PC-9 (cell line): ENCODE results near the gene NF1. TPM values are rescaled to one million over a fixed set of nuclear protein-coding genes. Genes with fewer than 3 reads are reported as not detected.

Source experiments
- BruUV-seq: library from RNA; stranded (reverse); fragments of 400-500 nt; replicated peaks from 2 replicates; lab custom pipeline; 2021; lab: Mats Ljungman, UMichigan
- CTCF ChIA-PET: fragments of 300-600 bp; sonication (Branson Sonifier 250); formaldehyde crosslinking; loops from one replicate; lab custom pipeline; 2022; ENCODE audit warnings: antibody characterized with exemption; lab: Charles Lee
- POLR2A ChIA-PET: fragments of 300-600 bp; sonication (Branson Sonifier 250); formaldehyde crosslinking; loops from one replicate; lab custom pipeline; 2022; ENCODE audit warnings: antibody characterized with exemption; ENCODE audit not compliant: unreplicated experiment; lab: Charles Lee
- DNase-seq, 2 experiments: peaks; one replicate each; pipeline versions ENCODE4 v3.0.0 to v3.0.0-alpha.2; 2015 to 2022; ENCODE audit warnings: mixed read lengths in 1 of 2
- H2AFZ ChIP-seq: fragments of 200-600 bp; sonication (generic); 2 replicates; pipeline ENCODE4 v1.8.1; 2017; ENCODE audit warnings: antibody characterized with exemption
- H3F3A ChIP-seq: fragments of 200-600 bp; sonication (generic); 2 replicates; pipeline ENCODE4 v1.8.1; 2017; ENCODE audit warnings: antibody characterized with exemption, mild to moderate bottlenecking, low read depth; ENCODE audit not compliant: insufficient read depth
- H3K27ac ChIP-seq: fragments of 200-600 bp; sonication (generic); 2 replicates; pipeline ENCODE4 v1.6.1; 2016; ENCODE audit warnings: mixed run types
- H3K27me3 ChIP-seq: fragments of 200-600 bp; sonication (generic); 2 replicates; pipeline ENCODE4 v1.6.1; 2016; ENCODE audit warnings: low read depth, mixed run types; ENCODE audit not compliant: insufficient read depth
- H3K36me3 ChIP-seq: fragments of 200-600 bp; sonication (generic); 2 replicates; pipeline ENCODE4 v1.6.1; 2016; ENCODE audit warnings: low read depth, mixed run types
- H3K4me1 ChIP-seq: fragments of 200-600 bp; sonication (generic); replicated peaks from 2 replicates; pipeline ENCODE4 v1.6.1; 2016; ENCODE audit warnings: mixed run types; ENCODE audit not compliant: insufficient read depth
- H3K4me2 ChIP-seq: fragments of 200-600 bp; sonication (generic); 2 replicates; pipeline ENCODE4 v1.6.1; 2017; ENCODE audit warnings: mixed run types
- H3K4me3 ChIP-seq: fragments of 200-600 bp; sonication (generic); 2 replicates; pipeline ENCODE4 v1.6.1; 2016; ENCODE audit warnings: mixed run types
- H3K79me2 ChIP-seq: fragments of 200-600 bp; sonication (generic); 2 replicates; pipeline ENCODE4 v1.6.1; 2017; ENCODE audit warnings: low read depth, mixed run types
- H3K9me2 ChIP-seq: fragments of 200-600 bp; sonication (generic); 2 replicates; pipeline ENCODE4 v1.8.1; 2017; ENCODE audit warnings: mild to moderate bottlenecking; ENCODE audit not compliant: insufficient read depth
- H3K9me3 ChIP-seq: fragments of 200-600 bp; sonication (generic); 2 replicates; pipeline ENCODE4 v1.8.1; 2016; ENCODE audit warnings: low read depth; ENCODE audit not compliant: insufficient read depth
- H4K20me1 ChIP-seq: fragments of 200-600 bp; sonication (generic); 2 replicates; pipeline ENCODE4 v1.8.1; 2017; ENCODE audit not compliant: insufficient read depth
- EZH2 ChIP-seq: fragments of 200-600 bp; sonication (generic); IDR thresholded peaks from 2 replicates; pipeline ENCODE4 v1.8.0; 2017; ENCODE audit warnings: antibody characterized with exemption, low read depth
- intact Hi-C: fragments of 100-400 bp; cut with micrococcal nuclease; formaldehyde crosslinking; loops from one replicate; pipeline ENCODE4 v1.10.0; 2022; ENCODE audit not compliant: unreplicated experiment
- total RNA-seq: library from RNA; stranded (reverse); gene quantifications from 2 replicates; pipeline ENCODE4 v1.2.3, GENCODE V29; 2021
- TF ChIP-seq, protein P1 (sequence below): fragments of 200-600 bp; sonication (generic); conservative IDR thresholded peaks from 2 replicates; pipeline ENCODE4 v1.6.1; 2017; ENCODE audit warnings: mixed run types, antibody characterized with exemption, mild to moderate bottlenecking, moderate library complexity

NF1 gene
- total RNA-seq, 1 experiment from 2014 or later: 61.0 TPM

DNA sequence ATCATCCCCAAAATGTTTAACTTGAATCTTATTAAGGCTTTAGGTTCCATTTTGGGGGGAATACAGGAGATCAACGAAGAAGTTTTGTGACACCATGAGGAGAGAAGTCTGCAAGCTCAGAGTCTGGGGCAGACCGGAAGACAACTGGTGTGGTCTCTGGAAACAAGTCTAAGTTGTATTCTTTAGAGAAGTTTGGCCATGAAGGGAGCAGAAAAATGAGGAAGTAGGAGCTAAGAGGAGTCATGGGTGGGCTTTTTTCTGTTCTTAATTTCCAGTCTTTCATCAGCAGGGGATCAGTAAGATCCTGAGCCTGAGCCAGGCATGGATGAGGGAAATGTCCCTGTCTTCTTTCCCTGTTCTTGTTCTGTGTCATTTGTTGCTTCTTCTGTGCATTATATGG, 35.8 kb upstream of the NF1 start:
- no TSS peak for BruUV-seq
- no peaks in the 10 kb centered on the region for H3K9me2 ChIP-seq
- no peaks in the 10 kb centered on the region for H3K27me3 ChIP-seq
- no peak for DNase-seq
- no peaks in the 10 kb centered on the region for H3F3A ChIP-seq
- no peak overlapping the region for H3K27ac ChIP-seq
- CTCF ChIA-PET: no interaction called here
- H3K9me3 ChIP-seq: no peaks in the 10 kb centered on the region
- H3K79me2 ChIP-seq: no peaks in the 10 kb centered on the region
- intact Hi-C loops: no loop called here
- H3K4me1 ChIP-seq: no peaks in the 10 kb centered on the region
- POLR2A ChIA-PET: no interaction called here
- TF ChIP-seq, protein P1, sequence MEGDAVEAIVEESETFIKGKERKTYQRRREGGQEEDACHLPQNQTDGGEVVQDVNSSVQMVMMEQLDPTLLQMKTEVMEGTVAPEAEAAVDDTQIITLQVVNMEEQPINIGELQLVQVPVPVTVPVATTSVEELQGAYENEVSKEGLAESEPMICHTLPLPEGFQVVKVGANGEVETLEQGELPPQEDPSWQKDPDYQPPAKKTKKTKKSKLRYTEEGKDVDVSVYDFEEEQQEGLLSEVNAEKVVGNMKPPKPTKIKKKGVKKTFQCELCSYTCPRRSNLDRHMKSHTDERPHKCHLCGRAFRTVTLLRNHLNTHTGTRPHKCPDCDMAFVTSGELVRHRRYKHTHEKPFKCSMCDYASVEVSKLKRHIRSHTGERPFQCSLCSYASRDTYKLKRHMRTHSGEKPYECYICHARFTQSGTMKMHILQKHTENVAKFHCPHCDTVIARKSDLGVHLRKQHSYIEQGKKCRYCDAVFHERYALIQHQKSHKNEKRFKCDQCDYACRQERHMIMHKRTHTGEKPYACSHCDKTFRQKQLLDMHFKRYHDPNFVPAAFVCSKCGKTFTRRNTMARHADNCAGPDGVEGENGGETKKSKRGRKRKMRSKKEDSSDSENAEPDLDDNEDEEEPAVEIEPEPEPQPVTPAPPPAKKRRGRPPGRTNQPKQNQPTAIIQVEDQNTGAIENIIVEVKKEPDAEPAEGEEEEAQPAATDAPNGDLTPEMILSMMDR: no peak
- no peak for TF ChIP-seq EZH2
- no peaks in the 10 kb centered on the region for H4K20me1 ChIP-seq
- H3K4me3 ChIP-seq: no peak overlapping the region
- no peak overlapping the region for H2AFZ ChIP-seq
- H3K36me3 ChIP-seq: no peaks in the 10 kb centered on the region
- H3K4me2 ChIP-seq: no peak overlapping the region

DNA sequence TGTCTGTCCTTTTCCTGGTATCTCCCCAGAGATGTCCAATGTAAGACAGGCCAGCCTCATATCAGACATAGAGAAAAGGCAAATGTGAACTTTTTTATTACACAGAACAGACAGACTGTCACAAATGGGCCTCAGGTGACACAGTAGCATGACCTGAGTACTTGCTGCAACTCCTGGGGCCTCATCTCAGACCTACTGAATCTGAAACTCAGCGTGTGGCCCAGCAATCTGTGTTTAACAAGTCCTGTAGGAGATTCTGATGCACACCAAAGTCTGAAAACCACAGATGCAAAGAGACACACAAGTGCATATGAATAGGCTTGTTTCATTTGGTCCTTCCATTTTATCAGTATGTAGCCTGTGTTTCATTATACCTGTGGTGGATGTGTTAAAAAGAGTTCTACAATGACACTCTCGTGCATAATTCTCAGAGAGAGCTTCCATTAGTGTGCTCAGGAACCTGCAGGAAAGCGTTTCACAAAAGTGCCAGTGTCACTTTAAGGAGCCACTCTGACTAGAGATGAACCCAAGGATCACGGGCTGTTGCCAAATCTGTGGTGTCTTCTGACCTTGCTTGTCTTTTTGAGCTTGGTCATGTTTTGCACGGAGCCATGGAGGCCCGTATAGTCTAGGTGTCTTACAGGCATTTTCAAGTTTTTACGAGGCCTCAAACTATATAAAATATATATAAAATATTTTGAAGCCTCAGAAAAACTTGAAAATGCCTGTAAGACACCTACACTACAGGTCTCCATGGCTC, 33.8 kb upstream of the NF1 start:
- H3K79me2 ChIP-seq: no peaks in the 10 kb centered on the region
- POLR2A ChIA-PET: no interaction called here
- H3K9me3 ChIP-seq: no peaks in the 10 kb centered on the region
- no peaks in the 10 kb centered on the region for H3K4me1 ChIP-seq
- no peak for TF ChIP-seq EZH2
- TF ChIP-seq, protein P1: no peak
- CTCF ChIA-PET: no interaction called here
- H3K4me2 ChIP-seq: no peak overlapping the region
- no peaks in the 10 kb centered on the region for H3K27me3 ChIP-seq
- no TSS peak for BruUV-seq
- no peak overlapping the region for H2AFZ ChIP-seq
- no peak overlapping the region for H3K27ac ChIP-seq
- no peaks in the 10 kb centered on the region for H4K20me1 ChIP-seq
- H3K36me3 ChIP-seq: no peaks in the 10 kb centered on the region
- no peaks in the 10 kb centered on the region for H3F3A ChIP-seq
- no peaks in the 10 kb centered on the region for H3K9me2 ChIP-seq
- DNase-seq: no peak
- H3K4me3 ChIP-seq: no peak overlapping the region
- intact Hi-C loops: no loop called here

DNA sequence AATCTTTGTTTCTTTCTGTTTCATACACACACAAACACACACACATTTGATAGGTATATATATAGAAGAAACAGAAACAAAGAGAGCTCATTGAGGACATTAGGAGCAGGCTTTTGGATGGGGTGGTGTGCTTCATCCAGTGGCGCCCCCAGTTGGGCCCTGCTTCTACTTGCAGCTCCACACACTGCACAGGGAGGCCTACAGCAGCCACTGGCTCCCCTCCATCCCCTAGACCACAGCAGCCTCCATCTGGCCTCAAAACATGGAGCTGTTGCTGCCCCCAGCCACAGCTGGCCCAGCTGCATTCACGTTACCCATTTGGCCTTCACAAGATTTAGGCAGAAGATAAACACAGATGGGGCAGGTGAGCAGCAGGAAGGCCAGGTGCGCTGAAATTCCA, 33.1 kb upstream of the NF1 start:
- Histone ChIP-seq H3K9me3 (no peaks in the 10 kb centered on the region), H2AFZ (no peak overlapping the region), H3K79me2 (no peaks in the 10 kb centered on the region), H3K9me2 (no peaks in the 10 kb centered on the region), H3K4me3 (no peak overlapping the region), H3F3A (no peaks in the 10 kb centered on the region), H3K27me3 (no peaks in the 10 kb centered on the region), H3K36me3 (no peaks in the 10 kb centered on the region), H3K4me1 (no peaks in the 10 kb centered on the region), H4K20me1 (no peaks in the 10 kb centered on the region), H3K4me2 (no peak overlapping the region), H3K27ac (no peak overlapping the region)
- no peak for TF ChIP-seq EZH2
- TF ChIP-seq, protein P1: no peak
- intact Hi-C loops: no loop called here
- no peak for DNase-seq
- BruUV-seq: no TSS peak
- ChIA-PET CTCF (no interaction called here), POLR2A (no interaction called here)
